Activated effector memory CD4-positive, alpha-beta T cell treated with Interleukin-2 at 50 U/mL for 16 hours (primary cell): ENCODE data around the gene FUOM.
"Not testable (repeated sequence)": the region's sequence is repeated elsewhere in the genome, so short reads cannot be mapped to it uniquely, and the experiment has no call there.

Experiments used
- DNase-seq: peaks from one replicate; pipeline ENCODE4 v3.0.0-alpha.2; 2020

The FUOM gene

DNA sequence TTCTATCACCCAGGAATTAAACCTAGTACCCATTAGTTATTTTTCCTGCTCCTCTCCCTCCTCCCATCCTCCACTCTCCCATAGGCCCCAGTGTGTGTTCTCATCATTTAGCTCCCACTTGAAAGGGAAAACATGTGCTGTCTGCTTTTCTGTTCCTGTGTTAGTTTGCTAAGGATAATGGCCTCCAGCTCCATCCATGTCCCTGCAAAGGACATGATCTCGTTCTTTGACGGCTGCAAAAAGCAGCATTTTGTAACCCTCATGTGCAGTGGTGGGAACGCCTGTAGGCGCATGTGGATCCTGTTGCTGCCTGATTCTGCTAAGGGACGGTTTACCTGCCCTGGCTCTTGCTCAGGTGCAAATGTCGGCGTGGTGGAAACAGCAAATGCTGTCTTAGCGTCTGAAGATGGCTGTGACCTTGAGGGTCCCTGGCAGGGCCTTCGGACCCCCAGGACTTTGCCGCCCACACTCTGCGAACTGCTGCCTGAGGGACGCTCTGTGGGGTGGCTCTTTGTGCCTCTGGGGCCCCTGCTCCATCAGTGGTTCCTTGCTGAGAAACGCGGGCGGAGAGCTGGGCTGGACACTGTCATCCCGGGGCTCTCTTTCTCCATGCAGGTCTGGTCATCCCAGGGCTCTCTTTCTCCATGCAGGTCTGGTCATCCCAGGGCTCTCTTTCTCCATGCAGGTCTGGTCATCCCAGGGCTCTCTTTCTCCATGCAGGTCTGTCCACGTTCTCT is 30.6 kb upstream of the FUOM start:
- DNase-seq = no peak

DNA sequence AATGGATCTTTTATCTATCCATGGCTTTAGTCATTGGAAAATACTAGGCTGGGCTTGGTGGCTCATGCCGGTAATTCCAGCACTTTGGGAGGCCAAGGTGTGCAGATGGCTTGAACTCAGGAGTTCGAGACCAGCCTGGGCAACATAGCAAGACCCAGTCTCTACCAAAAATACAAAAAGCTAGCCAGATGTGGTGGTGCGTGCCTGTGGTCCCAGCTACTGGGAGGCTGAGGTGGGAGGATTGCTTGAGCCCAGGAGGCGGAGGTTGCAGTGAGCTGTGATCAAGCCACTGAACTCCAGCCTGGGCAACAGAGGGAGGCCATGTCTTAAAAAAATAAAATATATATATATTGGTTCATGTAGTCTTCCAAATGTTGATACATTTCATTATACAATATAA is 29.1 kb upstream of the FUOM start:
- not testable (repeated sequence) for DNase-seq

DNA sequence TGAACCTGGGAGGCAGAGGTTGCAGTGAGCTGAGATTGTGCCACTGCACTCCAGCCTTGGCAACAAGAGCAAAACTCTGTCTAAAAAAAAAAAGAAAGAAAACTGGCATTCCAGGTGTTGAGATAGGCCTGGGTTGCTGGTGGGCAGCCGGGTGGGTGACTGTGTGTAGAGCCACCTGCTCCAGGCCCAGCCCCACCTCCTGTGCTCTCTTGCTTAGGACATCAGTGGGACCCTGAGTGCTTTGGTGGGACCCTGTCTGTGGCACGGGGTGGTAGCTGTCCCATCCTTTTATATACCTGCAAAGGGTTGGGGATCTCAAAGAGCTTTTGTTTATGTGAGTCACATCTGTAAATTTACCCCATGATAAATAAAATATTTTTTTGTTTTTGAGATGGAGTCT is 27.4 kb upstream of the FUOM start:
- DNase-seq = no peak

DNA sequence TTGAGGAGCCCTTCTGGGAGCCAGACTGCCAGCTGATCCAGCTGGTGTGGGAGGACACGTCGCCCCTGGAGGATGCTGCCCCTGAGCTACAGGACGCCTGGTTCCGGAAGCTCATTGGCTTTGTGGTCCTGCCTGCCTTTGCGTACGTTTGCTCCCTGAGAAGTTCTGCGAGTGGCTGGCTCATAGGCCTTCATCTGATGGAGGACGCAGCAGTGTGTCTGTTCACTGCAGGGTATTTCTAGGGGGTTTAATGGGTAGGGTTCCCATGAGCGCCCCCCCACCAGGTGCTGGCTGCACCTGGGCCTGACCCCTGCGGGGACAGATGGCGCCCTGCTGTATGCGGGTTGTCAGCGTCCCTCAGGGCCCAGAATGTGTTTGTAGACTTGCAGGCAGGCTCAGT is 26.3 kb upstream of the FUOM start:
- DNase-seq = no peak

- no peak for DNase-seq
Measured at GRCh38 chr10:133383551-133383950, 25.7 kb upstream of the FUOM start.

DNA sequence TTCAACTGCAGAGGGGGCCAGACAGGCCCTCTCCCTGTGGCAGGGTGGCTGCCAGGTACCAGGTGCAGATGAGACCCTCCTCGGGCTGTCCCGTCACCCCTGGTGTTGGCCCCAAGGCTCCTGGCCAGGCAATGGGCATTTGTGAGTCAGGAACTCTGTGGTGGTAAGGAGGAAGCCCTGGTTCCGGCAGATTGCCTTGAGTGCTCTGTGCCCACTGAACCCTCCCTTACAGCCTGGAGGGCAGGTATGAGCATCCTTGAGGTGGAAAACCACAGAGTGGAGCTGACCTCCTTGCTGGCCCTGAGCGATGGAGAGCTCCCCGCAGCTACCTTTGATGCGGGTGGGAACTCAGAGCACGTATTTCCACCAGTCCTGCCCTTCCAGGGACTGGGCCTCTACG is 23.2 kb upstream of the FUOM start:
- no peak for DNase-seq

DNA sequence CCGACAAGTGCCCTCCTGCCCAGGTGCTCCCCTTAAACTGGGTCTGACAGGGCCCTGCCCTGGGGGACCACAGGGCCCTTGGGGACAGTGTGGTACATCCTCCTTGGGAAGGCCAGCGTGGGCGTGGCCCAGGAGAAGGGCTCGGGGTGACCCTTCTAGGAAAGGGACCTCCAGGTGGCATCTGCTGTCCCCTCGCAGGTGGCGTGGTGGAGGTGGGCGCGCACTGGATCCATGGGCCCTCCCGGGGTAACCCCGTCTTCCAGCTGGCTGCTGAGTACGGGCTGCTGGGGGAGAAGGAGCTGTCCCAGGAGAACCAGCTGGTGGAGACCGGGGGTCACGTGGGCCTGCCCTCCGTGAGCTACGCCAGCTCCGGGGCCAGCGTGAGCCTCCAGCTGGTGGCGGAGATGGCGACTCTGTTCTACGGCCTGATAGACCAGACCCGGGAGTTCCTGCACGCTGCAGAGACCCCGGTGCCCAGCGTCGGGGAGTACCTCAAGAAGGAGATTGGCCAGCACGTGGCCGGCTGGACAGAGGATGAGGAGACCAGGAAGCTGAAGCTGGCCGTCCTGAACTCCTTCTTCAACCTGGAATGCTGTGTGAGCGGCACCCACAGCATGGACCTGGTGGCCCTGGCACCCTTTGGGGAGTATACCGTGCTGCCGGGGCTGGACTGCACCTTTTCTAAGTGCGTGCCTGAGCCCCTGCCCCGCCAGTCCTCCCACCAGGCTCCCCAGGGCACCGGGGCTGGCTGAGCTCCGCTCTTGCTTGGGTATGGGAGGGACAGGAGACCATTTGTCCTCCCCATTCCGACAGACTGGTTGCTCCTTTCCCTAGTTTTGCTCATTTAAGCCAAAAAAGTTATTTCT is 22.2 kb upstream of the FUOM start:
- no peak for DNase-seq

- DNase-seq = peak; percentile 46
Measured at GRCh38 chr10:133379152-133379800, 21.5 kb upstream of the FUOM start, which contains the start of gene PAOX. Gene PAOX, plus strand, starts transcription at chr10:133379262. Its CDS starts 55 bp downstream, at chr10:133379317.

DNA sequence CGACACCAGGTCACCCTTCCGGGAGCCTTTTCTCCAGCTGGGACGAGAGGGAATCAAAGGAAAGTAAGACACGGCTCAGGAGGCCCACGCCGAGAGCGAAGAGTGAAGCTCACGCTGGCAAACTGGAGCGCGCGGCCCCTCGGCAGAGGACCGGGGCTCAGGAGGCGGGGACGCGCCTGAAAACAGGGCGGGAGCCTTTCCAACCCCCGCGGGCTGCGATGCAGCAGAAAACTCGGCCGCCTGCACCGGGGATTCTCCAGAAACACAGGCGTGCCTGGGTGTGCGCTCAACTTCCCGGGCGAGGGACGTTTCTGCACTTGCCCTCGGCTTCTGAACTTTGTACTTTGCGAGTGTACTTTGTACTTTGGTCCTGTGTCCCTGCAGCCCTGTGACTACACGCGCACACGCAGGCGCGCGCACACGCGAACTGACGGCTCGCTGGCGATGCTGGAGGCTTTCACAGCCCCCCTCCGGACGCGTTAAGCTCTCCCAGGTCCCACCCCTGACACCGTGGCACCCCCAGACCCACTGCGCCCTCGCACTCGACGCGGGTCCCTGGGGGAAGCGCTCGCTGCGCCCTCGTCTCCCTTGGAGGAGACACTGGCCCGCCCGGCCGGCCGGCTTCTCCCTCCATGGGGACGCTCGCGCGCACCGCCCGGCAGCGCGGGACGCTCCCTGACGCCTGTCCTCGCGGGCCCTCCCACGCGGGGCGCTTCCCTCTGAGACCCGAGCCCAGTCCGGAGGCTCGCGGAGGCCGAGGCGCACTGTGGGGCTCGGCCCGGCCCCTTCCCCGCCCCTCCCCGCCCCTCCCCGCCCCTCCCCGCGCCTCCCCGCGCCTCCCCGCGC is 20.7 kb upstream of the FUOM start:
- peak; percentile 60 for DNase-seq

GRCh38 chr10:133377818-133378250 is 20.0 kb upstream of the FUOM start:
- DNase-seq = no peak

DNA sequence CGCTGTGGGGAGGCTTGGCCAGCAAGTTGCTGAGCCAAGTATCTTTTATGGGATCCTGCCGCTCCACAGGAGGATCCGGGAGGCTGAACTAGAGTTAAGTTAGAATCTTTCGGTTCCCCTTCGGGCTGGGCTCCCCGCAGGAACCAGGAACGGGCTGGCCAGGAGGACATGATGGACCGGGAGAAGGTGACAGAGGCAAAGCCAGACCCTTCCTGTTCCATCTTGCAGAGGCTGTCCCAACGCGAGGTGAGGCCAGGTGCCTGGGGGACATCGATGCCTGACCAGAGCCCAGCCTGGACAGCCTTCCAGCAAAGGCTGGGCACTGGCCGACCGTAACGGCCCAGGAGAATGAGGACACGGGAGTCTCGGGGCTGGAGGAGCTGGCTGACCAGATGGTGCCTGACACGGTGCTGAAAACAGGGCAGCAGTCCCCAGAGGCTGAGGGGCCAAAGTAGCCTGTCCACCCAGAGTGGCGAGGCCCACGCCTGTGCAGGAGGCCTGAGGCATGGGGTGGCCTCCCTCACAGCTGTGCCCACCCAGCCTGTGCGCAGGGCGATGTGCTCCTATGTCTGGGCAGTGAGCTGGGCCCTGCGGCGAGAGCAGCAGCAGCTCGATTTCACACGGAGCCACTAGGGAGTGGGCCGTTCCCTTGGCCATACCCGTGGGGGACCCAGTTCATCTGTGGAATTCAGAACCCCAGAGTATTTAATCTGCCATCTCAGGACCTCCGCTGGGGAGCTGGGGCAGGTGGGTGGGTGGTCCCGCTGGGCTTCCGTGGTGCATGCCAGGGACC is 19.4 kb upstream of the FUOM start:
- no peak for DNase-seq

DNA sequence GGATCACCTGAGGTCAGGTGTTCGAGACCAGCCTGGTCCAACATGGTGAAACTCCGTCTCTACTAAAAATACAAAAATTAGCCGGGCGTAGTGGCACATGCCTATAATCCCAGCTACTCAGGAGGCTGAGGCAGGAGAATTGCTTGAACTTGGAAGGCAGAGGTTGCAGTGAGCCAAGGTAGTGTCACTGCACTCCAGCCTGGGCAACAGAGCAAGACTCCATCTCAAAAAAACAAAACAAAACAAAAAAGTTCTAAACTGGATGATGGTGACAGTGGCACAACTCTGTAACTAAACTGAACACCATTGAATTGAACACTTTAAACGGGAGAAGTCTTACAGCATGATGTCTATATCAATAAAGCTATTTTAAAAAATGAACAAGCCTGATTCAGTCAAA is 18.4 kb upstream of the FUOM start:
- not testable (repeated sequence) for DNase-seq

- DNase-seq = no peak
Measured at GRCh38 chr10:133375357-133376115, 17.7 kb upstream of the FUOM start.

- peak; percentile 88 for DNase-seq
Measured at GRCh38 chr10:133373174-133374090, 15.6 kb upstream of the FUOM start, which contains the start of gene ECHS1. Gene ECHS1, minus strand, starts transcription at chr10:133373354. Its CDS starts 21 bp downstream, at chr10:133373333.

GRCh38 chr10:133372507-133372906 is 14.7 kb upstream of the FUOM start:
- DNase-seq = no peak

- no peak for DNase-seq
Measured at GRCh38 chr10:133370030-133370786, 12.4 kb upstream of the FUOM start.

DNA sequence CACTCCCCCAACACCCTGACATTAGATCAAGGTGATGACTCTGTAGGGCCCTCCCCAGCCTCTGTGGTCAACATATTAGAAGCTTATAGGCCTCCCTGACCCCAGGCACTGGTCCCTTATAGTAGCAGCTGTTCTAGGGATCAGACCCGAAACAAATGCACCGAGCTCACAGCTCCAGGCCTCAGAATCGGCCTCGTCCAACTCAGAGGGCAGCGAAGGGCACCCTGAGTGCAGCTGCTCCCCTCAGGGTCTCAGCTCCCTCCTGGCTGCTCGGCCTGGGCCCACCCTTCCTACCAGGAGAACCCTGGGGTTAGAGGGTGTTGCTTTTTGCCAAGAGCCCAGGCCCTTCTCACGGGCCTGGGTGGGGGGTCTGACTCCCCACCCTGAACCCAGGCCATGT is 10.3 kb upstream of the FUOM start:
- no peak for DNase-seq

DNA sequence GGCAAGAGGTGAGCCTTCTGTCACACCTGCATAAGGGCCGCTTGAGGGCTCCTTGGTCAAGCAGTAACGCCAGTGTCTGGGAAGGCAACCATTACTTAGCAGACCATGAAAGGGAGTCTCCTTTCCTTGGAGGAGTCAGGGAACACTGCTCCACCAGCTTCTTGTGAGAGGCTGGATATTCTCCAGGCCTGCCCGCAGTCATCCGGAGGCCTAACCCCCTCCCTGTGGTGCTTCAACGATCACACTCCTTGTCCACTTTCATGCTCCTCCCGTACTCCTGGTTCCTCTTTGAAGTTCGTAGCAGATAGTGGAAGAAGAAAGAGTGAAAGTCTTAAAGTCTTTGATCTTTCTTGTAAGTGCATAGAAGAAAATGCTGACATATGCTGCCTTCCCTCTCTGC is 9.6 kb upstream of the FUOM start:
- DNase-seq = not testable (repeated sequence)

DNA sequence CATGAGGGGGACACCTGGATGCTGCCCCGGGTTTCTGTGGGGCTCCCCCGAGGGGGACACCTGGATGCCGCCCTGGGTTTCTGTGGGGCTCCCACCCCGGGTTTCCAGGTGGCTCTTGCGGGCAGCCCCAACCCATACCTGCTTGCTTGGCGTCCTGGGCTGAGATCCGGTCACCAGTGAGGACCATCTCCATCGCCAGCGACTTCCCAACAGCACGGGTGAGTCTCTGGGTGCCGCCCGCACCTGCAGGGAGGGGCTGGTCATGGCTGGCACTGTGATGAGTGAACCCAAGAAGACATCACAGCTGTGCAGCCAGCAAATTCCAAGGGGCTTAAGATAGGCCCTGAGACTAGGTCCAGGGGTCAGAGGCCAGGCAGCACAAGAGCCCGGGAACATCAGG is 8.9 kb upstream of the FUOM start:
- no peak for DNase-seq
